ENCODE results near the gene FGF9.

FGF9 gene

GRCh38 chr13:21670883-21671619 lies at the start of gene FGF9:
FGF9 (plus strand) TSS chr13:21671073; CDS start chr13:21671913, 840 bp downstream.
- DNase-seq (ENCODE audit: insufficient read length, low spot score) (no peak), FAIRE-seq (no peak)

- FAIRE-seq, result no peak
- DNase-seq (ENCODE audit: insufficient read length, low spot score), result peak; percentile 41
Observed at GRCh38 chr13:21625366-21625765, 45.5 kb upstream of the FGF9 start.

- FAIRE-seq (no peak), DNase-seq (ENCODE audit: insufficient read length, low spot score) (no peak)
Observed at GRCh38 chr13:21632196-21632595, 38.7 kb upstream of the FGF9 start.

GRCh38 chr13:21636656-21637055 lies 34.2 kb upstream of the FGF9 start:
- no peak for DNase-seq (ENCODE audit: insufficient read length, low spot score)
- FAIRE-seq, result no peak

GRCh38 chr13:21637296-21637695 lies 33.6 kb upstream of the FGF9 start:
- FAIRE-seq (no peak), DNase-seq (ENCODE audit: insufficient read length, low spot score) (peak; percentile 21)

GRCh38 chr13:21638319-21639282 lies 32.3 kb upstream of the FGF9 start:
- FAIRE-seq, result no peak

GRCh38 chr13:21639561-21639960 lies 31.3 kb upstream of the FGF9 start:
- no peak for DNase-seq (ENCODE audit: insufficient read length, low spot score)
- FAIRE-seq, result no peak

More at GRCh38 chr13:21638319-21639282, 32.3 kb upstream of the FGF9 start:
- peak; percentile 9 for DNase-seq (ENCODE audit: insufficient read length, low spot score)

- FAIRE-seq (no peak), DNase-seq (ENCODE audit: insufficient read length, low spot score) (no peak)
Observed at GRCh38 chr13:21641629-21642028, 29.2 kb upstream of the FGF9 start.

- no peak for DNase-seq (ENCODE audit: insufficient read length, low spot score)
- FAIRE-seq, result no peak
Observed at GRCh38 chr13:21657538-21657937, 13.3 kb upstream of the FGF9 start.

GRCh38 chr13:21659087-21659486 lies 11.8 kb upstream of the FGF9 start:
- no peak for FAIRE-seq
- DNase-seq (ENCODE audit: insufficient read length, low spot score), result no peak

- DNase-seq (ENCODE audit: insufficient read length, low spot score) (no peak), FAIRE-seq (no peak)
Observed at GRCh38 chr13:21661097-21661909, 9.6 kb upstream of the FGF9 start.

- no peak for FAIRE-seq
- DNase-seq (ENCODE audit: insufficient read length, low spot score), result no peak
Observed at GRCh38 chr13:21663197-21663596, 7.7 kb upstream of the FGF9 start.

GRCh38 chr13:21668732-21669275 lies 2.1 kb upstream of the FGF9 start:
- no peak for FAIRE-seq
- no peak for DNase-seq (ENCODE audit: insufficient read length, low spot score)

GRCh38 chr13:21670006-21670882 lies 629 bp upstream of the FGF9 start:
- DNase-seq (ENCODE audit: insufficient read length, low spot score), result no peak
- FAIRE-seq, result no peak

- no peak for DNase-seq (ENCODE audit: insufficient read length, low spot score)
- no peak for FAIRE-seq
Observed at GRCh38 chr13:21671620-21672286, 880 bp downstream of the FGF9 start.

- FAIRE-seq (no peak), DNase-seq (ENCODE audit: insufficient read length, low spot score) (no peak)
Observed at GRCh38 chr13:21672287-21672680, 1.4 kb downstream of the FGF9 start.

- DNase-seq (ENCODE audit: insufficient read length, low spot score) (no peak), FAIRE-seq (no peak)
Observed at GRCh38 chr13:21672796-21673538, 2.1 kb downstream of the FGF9 start.

- FAIRE-seq (no peak), DNase-seq (ENCODE audit: insufficient read length, low spot score) (no peak)
Observed at GRCh38 chr13:21673539-21673788, 2.6 kb downstream of the FGF9 start.

Measured in HTR-8/SVneo (cell line).